WTC11 (cell line): ENCODE measurements around the gene DCTD.

Experiments used
- JUN ChIP-seq: sonication (generic); formaldehyde crosslinking; IDR thresholded peaks from 2 replicates; pipeline ENCODE4 v1.8.0; 2023; ENCODE audit warnings: mild to moderate bottlenecking, missing genetic modification reagents
- TF ChIP-seq, protein P1 (sequence below): fragments of 200-600 bp; IDR thresholded peaks from 2 replicates; pipeline ENCODE4 v1.8.0; 2022; ENCODE audit warnings: antibody characterized with exemption
- TF ChIP-seq, protein P2 (sequence below): sonication (generic); formaldehyde crosslinking; IDR thresholded peaks from 2 replicates; pipeline ENCODE4 v1.8.0; 2023; ENCODE audit warnings: missing genetic modification reagents

DNA sequence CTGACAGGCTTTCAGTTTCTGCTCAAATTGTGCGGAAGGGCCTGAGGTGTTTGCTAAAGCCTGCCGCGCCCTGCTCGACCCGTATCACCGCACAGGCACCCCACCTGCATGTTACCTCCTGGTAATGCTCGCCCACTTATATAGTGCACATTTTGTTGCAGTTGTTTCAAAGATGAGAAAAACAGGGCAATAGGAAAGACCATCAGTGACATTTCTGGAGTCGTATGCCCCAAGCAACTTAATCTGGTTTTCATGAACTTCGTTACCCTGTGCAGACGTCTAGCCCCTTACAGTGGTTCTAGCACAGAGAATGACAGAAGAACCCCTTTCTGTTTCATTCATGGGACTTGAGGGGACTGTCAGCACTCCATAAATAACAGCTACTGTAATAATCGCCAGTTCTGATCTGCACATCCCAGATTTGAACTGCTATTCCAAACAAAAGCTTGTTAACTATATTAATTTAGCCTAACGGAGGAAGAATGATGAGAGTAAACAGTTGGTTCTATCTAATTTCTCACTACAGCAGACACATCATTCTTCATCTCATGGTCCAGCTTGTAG, 940 bp upstream of the DCTD start:
- TF ChIP-seq JUN (CRISPR knock-in tag), result no peak
- TF ChIP-seq, protein P1, sequence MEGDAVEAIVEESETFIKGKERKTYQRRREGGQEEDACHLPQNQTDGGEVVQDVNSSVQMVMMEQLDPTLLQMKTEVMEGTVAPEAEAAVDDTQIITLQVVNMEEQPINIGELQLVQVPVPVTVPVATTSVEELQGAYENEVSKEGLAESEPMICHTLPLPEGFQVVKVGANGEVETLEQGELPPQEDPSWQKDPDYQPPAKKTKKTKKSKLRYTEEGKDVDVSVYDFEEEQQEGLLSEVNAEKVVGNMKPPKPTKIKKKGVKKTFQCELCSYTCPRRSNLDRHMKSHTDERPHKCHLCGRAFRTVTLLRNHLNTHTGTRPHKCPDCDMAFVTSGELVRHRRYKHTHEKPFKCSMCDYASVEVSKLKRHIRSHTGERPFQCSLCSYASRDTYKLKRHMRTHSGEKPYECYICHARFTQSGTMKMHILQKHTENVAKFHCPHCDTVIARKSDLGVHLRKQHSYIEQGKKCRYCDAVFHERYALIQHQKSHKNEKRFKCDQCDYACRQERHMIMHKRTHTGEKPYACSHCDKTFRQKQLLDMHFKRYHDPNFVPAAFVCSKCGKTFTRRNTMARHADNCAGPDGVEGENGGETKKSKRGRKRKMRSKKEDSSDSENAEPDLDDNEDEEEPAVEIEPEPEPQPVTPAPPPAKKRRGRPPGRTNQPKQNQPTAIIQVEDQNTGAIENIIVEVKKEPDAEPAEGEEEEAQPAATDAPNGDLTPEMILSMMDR, result no peak
- TF ChIP-seq, protein P2, sequence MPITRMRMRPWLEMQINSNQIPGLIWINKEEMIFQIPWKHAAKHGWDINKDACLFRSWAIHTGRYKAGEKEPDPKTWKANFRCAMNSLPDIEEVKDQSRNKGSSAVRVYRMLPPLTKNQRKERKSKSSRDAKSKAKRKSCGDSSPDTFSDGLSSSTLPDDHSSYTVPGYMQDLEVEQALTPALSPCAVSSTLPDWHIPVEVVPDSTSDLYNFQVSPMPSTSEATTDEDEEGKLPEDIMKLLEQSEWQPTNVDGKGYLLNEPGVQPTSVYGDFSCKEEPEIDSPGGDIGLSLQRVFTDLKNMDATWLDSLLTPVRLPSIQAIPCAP (CRISPR knock-in tag), result no peak
